GM19328 (cell line): ENCODE measurements around the gene MYO5B.

Experiments used
- ATAC-seq: cut with Tn5 transposase; IDR thresholded peaks from one replicate; pipeline ENCODE4 v1.9.1; 2021; ENCODE audit warnings: mild to moderate bottlenecking, moderate library complexity; ENCODE audit not compliant: unreplicated experiment

Gene MYO5B

GRCh38 chr18:49933530-49934128 lies 261.3 kb downstream of the MYO5B start:
- no peak for ATAC-seq

GRCh38 chr18:49931760-49932159 lies 263.2 kb downstream of the MYO5B start:
- ATAC-seq = no peak

GRCh38 chr18:49931179-49931578 lies 263.8 kb downstream of the MYO5B start:
- no peak for ATAC-seq

- no peak for ATAC-seq
Measured at GRCh38 chr18:49926106-49926745, 268.7 kb downstream of the MYO5B start.

- ATAC-seq = no peak
Measured at GRCh38 chr18:49924293-49924983, 270.5 kb downstream of the MYO5B start.

- ATAC-seq = no peak
Measured at GRCh38 chr18:49922228-49922627, 272.7 kb downstream of the MYO5B start.

GRCh38 chr18:49921318-49921985 lies 273.5 kb downstream of the MYO5B start:
- ATAC-seq = no peak

- no peak for ATAC-seq
Measured at GRCh38 chr18:49920731-49921130, 274.2 kb downstream of the MYO5B start.

- no peak for ATAC-seq
Measured at GRCh38 chr18:49917742-49918141, 277.2 kb downstream of the MYO5B start.

GRCh38 chr18:49915352-49915751 lies 279.6 kb downstream of the MYO5B start:
- ATAC-seq = no peak

GRCh38 chr18:49913221-49913620 lies 281.7 kb downstream of the MYO5B start:
- ATAC-seq = no peak

GRCh38 chr18:49911427-49911826 lies 283.5 kb downstream of the MYO5B start:
- ATAC-seq = no peak

- no peak for ATAC-seq
Measured at GRCh38 chr18:49910986-49911385, 284.0 kb downstream of the MYO5B start.

- no peak for ATAC-seq
Measured at GRCh38 chr18:49910019-49910418, 284.9 kb downstream of the MYO5B start.

- no peak for ATAC-seq
Measured at GRCh38 chr18:49907346-49907929, 287.5 kb downstream of the MYO5B start.

- ATAC-seq = no peak
Measured at GRCh38 chr18:49905771-49906170, 289.2 kb downstream of the MYO5B start.

GRCh38 chr18:49904871-49905555 lies 289.9 kb downstream of the MYO5B start:
- no peak for ATAC-seq

GRCh38 chr18:49901862-49902340 lies 293.0 kb downstream of the MYO5B start:
- ATAC-seq = no peak

- ATAC-seq = no peak
Measured at GRCh38 chr18:49899657-49900330, 295.2 kb downstream of the MYO5B start.

- no peak for ATAC-seq
Measured at GRCh38 chr18:49898421-49898820, 296.5 kb downstream of the MYO5B start.
